Right lobe of liver (tissue), 6 donors: ENCODE data around the gene SUN1. TPM values are rescaled to one million over a fixed set of nuclear protein-coding genes. Genes with fewer than 3 reads are reported as not detected.
"Not testable (repeated sequence)": the region's sequence is repeated elsewhere in the genome, so short reads cannot be mapped to it uniquely, and the experiment has no call there.

ENCODE experiments used
- ATAC-seq, 4 donors: fragments of 200-7000 bp; cut with Tn5 transposase; one replicate each; pipeline ENCODE4 v1.9.1; 2020; ENCODE audit warnings: mild to moderate bottlenecking in 4 of 4, moderate library complexity in 4 of 4
- DNase-seq, 3 donors: peaks; one replicate each; pipeline ENCODE4 v3.0.0-alpha.2; 2020
- H3K27ac ChIP-seq, 3 donors: fragments of 200-600 bp; one replicate each; pipeline ENCODE4 v1.8.0; 2022
- H3K27me3 ChIP-seq, 2 donors: fragments of 200-600 bp; one replicate each; pipeline ENCODE4 v1.8.0; 2022
- H3K36me3 ChIP-seq, 4 donors: fragments of 200-600 bp; sonication (generic) in 1 of 4; one replicate each; pipeline versions ENCODE4 v1.5.1 to v1.8.0; 2017 to 2022; ENCODE audit warnings: control low read depth in 1 of 4
- H3K4me1 ChIP-seq, 4 donors: fragments of 200-600 bp; sonication (generic) in 1 of 4; one replicate each; pipeline versions ENCODE4 v1.5.1 to v1.8.0; 2017 to 2022; ENCODE audit warnings: control low read depth in 1 of 4
- H3K4me3 ChIP-seq, 3 donors: fragments of 200-600 bp; one replicate each; pipeline ENCODE4 v1.8.0; 2022
- H3K9me3 ChIP-seq, 4 donors: fragments of 200-600 bp; sonication (generic) in 1 of 4; one replicate each; pipeline versions ENCODE4 v1.5.1 to v1.8.0; 2017 to 2022; ENCODE audit warnings: control low read depth in 1 of 4
- CTCF ChIP-seq, 4 donors: fragments of 200-600 bp in 3 of 4; fragments of 450-650 bp in 1 of 4; IDR thresholded peaks; one replicate each; pipeline versions ENCODE4 v1.5.1 to v1.8.0; 2016 to 2022; ENCODE audit warnings: antibody characterized with exemption in 4 of 4, mild to moderate bottlenecking in 2 of 4
- POLR2A ChIP-seq: fragments of 450-650 bp; IDR thresholded peaks from one replicate; pipeline ENCODE4 v1.6.1; 2017; ENCODE audit warnings: antibody characterized with exemption, mild to moderate bottlenecking
- WGBS: methylation state at CpG from one replicate; pipeline ENCODE4 v1.1.6; 2018; ENCODE audit warnings: low coverage, low lambda C conversion rate; ENCODE audit not compliant: insufficient coverage; ENCODE audit errors: missing lambda C conversion rate; 5-methylcytosine and 5-hydroxymethylcytosine counted together
- intact Hi-C, 2 donors: fragments of 100-400 bp; cut with DNase I; formaldehyde crosslinking; loops; one replicate each; pipeline versions ENCODE4 v1.11.2 to v1.14.1; 2022
- total RNA-seq, 6 experiments: library from RNA; depleted of rRNA in 2 of 6; stranded (reverse); fragments of >200 nt in 2 of 6; fragmentation: NEBNext Ultra II Directional in 3 of 6; extraction: Animal tissue kit (Norgen Biotek cat#: 25700) in 3 of 6; gene quantifications; one replicate each; pipeline versions ENCODE4 v1.1.0 to v1.2.4, GENCODE V29; 2016 to 2023
- donor health status: DM: no; HTN: yes; CAD: no.
- donor health status: DM: no; HTN: no; CAD: no.
- donor health status: DM: no; HTN: no; CAD: no.
- donor health status: DM: no; HTN: yes; CAD: no.
- donor health status: DM: no; HTN: yes; CAD: no.

The SUN1 gene
- total RNA-seq, 6 experiments from 2014 or later: 33.4 to 54.0 (median 48.7) TPM

GRCh38 chr7:844514-844913 is 12.2 kb downstream of the SUN1 start:
- no peaks in the 10 kb centered on the region for H3K27me3 ChIP-seq
- ATAC-seq: no peak
- no peak for DNase-seq
- WGBS: 91% methylated on average over 5 of the region's 15 CpGs
- intact Hi-C loops: loop anchor here in 1 of 2 donors (10.0 kb wide), 1 partner anchor 60 kb away; no protein-coding TSS in a partner anchor
- H3K9me3 ChIP-seq: no peaks in the 10 kb centered on the region
- no peak overlapping the region for H3K27ac ChIP-seq
- peaks cover 0 to 36% (median 18%) of the 10 kb centered on the region in 4 donors for H3K36me3 ChIP-seq
- TF ChIP-seq POLR2A: no peak
- no peak for TF ChIP-seq CTCF (IDR thresholded peaks at IDR 0.05)
- H3K4me1 ChIP-seq: no peaks in the 10 kb centered on the region
- H3K4me3 ChIP-seq: no peak overlapping the region

- DNase-seq: no peak
- H3K36me3 ChIP-seq: peaks cover 0 to 40% (median 21%) of the 10 kb centered on the region in 4 donors
- TF ChIP-seq POLR2A: no peak
- TF ChIP-seq CTCF (IDR thresholded peaks at IDR 0.05): no peak
- H3K27ac ChIP-seq: no peak overlapping the region
- no peak for ATAC-seq
- no peaks in the 10 kb centered on the region for H3K9me3 ChIP-seq
- intact Hi-C loops: loop anchor here in 1 of 2 donors (10.0 kb wide), 1 partner anchor 60 kb away; no protein-coding TSS in a partner anchor
- no peak overlapping the region for H3K4me3 ChIP-seq
- 72% methylated on average over 7 of the region's 22 CpGs for WGBS
- no peaks in the 10 kb centered on the region for H3K27me3 ChIP-seq
- H3K4me1 ChIP-seq: no peaks in the 10 kb centered on the region
Measured at GRCh38 chr7:845091-845490, 12.8 kb downstream of the SUN1 start.

- DNase-seq: no peak
- Histone ChIP-seq H3K4me3 (no peak overlapping the region), H3K27me3 (no peaks in the 10 kb centered on the region), H3K27ac (no peak overlapping the region), H3K9me3 (no peaks in the 10 kb centered on the region), H3K36me3 (peaks cover 0 to 43% (median 21%) of the 10 kb centered on the region in 4 donors), H3K4me1 (no peaks in the 10 kb centered on the region)
- TF ChIP-seq CTCF (IDR thresholded peaks at IDR 0.05) (no peak), POLR2A (no peak)
- intact Hi-C loops: loop anchor here in 1 of 2 donors (10.0 kb wide), 1 partner anchor 61 kb away; no protein-coding TSS in a partner anchor
- ATAC-seq: no peak
- WGBS: 90% methylated on average over 1 of the region's 11 CpGs
Measured at GRCh38 chr7:845731-846130, 13.5 kb downstream of the SUN1 start.

GRCh38 chr7:846958-847650 is 14.8 kb downstream of the SUN1 start:
- not testable (repeated sequence) for ATAC-seq, DNase-seq, H3K27ac ChIP-seq

GRCh38 chr7:847728-848127 is 15.5 kb downstream of the SUN1 start:
- not testable (repeated sequence) for H3K27me3 ChIP-seq, H3K9me3 ChIP-seq, H3K4me3 ChIP-seq, DNase-seq, H3K27ac ChIP-seq, ATAC-seq, H3K4me1 ChIP-seq
- peaks cover 0 to 52% (median 21%) of the 10 kb centered on the region in 4 donors for H3K36me3 ChIP-seq
- intact Hi-C loops: loop anchor here in 1 of 2 donors (10.0 kb wide), 1 partner anchor 63 kb away; no protein-coding TSS in a partner anchor
- 75% methylated on average over 4 of the region's 28 CpGs for WGBS

More at GRCh38 chr7:846958-847650, 14.8 kb downstream of the SUN1 start:
- H3K9me3 ChIP-seq, H3K27me3 ChIP-seq, H3K4me1 ChIP-seq, H3K4me3 ChIP-seq: not testable (repeated sequence)
- peaks cover 0 to 52% (median 22%) of the 10 kb centered on the region in 4 donors for H3K36me3 ChIP-seq
- intact Hi-C loops: loop anchor here in 1 of 2 donors (10.0 kb wide), 1 partner anchor 62 kb away; no protein-coding TSS in a partner anchor
- 100% methylated on average over 2 of the region's 37 CpGs for WGBS
